Tibial nerve (tissue), 4 donors: Measurements from ENCODE around the gene GABRD.

ENCODE experiments used
- EP300 ChIP-seq, 2 donors: sonication (generic); formaldehyde crosslinking; IDR thresholded peaks; one replicate each; pipeline ENCODE4 v1.6.1; 2017; ENCODE audit warnings: antibody characterized with exemption in 2 of 2, mild to moderate bottlenecking in 1 of 2
- POLR2A ChIP-seq, 2 donors: fragments of 450-650 bp; IDR thresholded peaks; one replicate each; pipeline ENCODE4 v1.6.1; 2017; ENCODE audit warnings: antibody characterized with exemption in 2 of 2, mild to moderate bottlenecking in 2 of 2, moderate library complexity in 2 of 2
- TF ChIP-seq, protein P1 (sequence below), 5 experiments: fragments of 200-600 bp in 3 of 5; fragments of 450-650 bp in 2 of 5; sonication (generic) in 3 of 5; IDR thresholded peaks; one replicate each; pipeline ENCODE4 v1.5.1; 2016 to 2019; ENCODE audit warnings: antibody characterized with exemption in 5 of 5, mild to moderate bottlenecking in 3 of 5, moderate library complexity in 2 of 5

DNA sequence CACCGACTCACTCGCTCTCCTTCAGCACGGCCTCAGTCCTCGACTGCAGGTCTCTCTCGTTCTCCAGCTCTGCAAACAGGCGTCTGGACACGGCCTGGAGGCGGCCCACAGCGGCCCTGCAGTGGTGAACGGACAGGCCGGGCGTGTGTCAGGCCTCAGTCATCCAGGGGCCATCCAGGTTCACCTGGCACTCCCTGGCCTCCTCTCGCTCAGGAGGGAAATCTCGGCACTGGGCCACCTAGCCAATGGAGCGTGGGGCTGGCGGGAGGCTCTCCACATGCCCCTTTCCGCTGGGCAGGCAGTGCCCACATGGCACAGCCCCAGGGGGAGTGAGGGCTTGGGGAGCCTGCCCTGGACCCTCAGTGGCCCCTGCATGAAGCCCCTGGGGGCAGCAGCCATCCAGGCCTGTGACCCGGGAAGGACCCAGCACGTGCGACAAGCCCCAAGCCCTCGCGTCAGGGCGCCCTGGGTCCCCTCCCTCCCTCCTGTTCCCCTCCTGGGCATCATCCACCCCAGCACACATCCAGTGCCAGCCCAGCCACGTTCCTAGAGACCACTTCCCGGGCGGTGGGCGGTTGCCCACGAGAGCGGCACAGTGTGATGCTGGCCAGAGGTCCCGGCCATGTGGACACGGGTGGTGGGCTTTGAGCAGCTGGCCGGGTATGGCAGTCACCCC is 33.6 kb upstream of the GABRD start:
- TF ChIP-seq, protein P1, sequence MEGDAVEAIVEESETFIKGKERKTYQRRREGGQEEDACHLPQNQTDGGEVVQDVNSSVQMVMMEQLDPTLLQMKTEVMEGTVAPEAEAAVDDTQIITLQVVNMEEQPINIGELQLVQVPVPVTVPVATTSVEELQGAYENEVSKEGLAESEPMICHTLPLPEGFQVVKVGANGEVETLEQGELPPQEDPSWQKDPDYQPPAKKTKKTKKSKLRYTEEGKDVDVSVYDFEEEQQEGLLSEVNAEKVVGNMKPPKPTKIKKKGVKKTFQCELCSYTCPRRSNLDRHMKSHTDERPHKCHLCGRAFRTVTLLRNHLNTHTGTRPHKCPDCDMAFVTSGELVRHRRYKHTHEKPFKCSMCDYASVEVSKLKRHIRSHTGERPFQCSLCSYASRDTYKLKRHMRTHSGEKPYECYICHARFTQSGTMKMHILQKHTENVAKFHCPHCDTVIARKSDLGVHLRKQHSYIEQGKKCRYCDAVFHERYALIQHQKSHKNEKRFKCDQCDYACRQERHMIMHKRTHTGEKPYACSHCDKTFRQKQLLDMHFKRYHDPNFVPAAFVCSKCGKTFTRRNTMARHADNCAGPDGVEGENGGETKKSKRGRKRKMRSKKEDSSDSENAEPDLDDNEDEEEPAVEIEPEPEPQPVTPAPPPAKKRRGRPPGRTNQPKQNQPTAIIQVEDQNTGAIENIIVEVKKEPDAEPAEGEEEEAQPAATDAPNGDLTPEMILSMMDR (IDR thresholded peaks at IDR 0.05): no peak
- TF ChIP-seq POLR2A (IDR thresholded peaks at IDR 0.05) (no peak), EP300 (IDR thresholded peaks at IDR 0.05) (no peak)
